HG02938 (cell line): ENCODE data around the gene ANKRD23.
A peak's percentile ranks its signal among the peaks of the same experiment; 100 is the strongest.
"Not testable (repeated sequence)": the region's sequence is repeated elsewhere in the genome, so short reads cannot be mapped to it uniquely, and the experiment has no call there.

Experiments used
- ATAC-seq: cut with Tn5 transposase; IDR thresholded peaks from one replicate; pipeline ENCODE4 v1.9.1; 2021; ENCODE audit warnings: mild to moderate bottlenecking, moderate library complexity; ENCODE audit not compliant: unreplicated experiment

ANKRD23 gene

GRCh38 chr2:96819128-96819875 lies 24.5 kb downstream of the ANKRD23 start:
- no peak for ATAC-seq

- no peak for ATAC-seq
Observed at GRCh38 chr2:96817882-96818281, 25.9 kb downstream of the ANKRD23 start.

GRCh38 chr2:96816836-96817702 lies 26.8 kb downstream of the ANKRD23 start:
- no peak for ATAC-seq

GRCh38 chr2:96816127-96816835 lies 27.5 kb downstream of the ANKRD23 start, which contains the start of gene CNNM3:
Gene CNNM3 (plus strand): TSS chr2:96816268. CDS start chr2:96816278, 10 bp downstream.
- ATAC-seq: peak; percentile 84

- peak; percentile 11 for ATAC-seq
Observed at GRCh38 chr2:96815326-96816126, 28.3 kb downstream of the ANKRD23 start.

GRCh38 chr2:96813656-96814055 lies 30.2 kb downstream of the ANKRD23 start:
- no peak for ATAC-seq

GRCh38 chr2:96811917-96812316 lies 31.9 kb downstream of the ANKRD23 start:
- no peak for ATAC-seq

GRCh38 chr2:96810783-96811192 lies 33.0 kb downstream of the ANKRD23 start:
- no peak for ATAC-seq

- ATAC-seq: no peak
Observed at GRCh38 chr2:96809951-96810782, 33.7 kb downstream of the ANKRD23 start.

GRCh38 chr2:96809216-96809882 lies 34.5 kb downstream of the ANKRD23 start:
- ATAC-seq: no peak

GRCh38 chr2:96808176-96808837 lies 35.5 kb downstream of the ANKRD23 start:
- ATAC-seq: no peak

GRCh38 chr2:96807127-96807471 lies 36.7 kb downstream of the ANKRD23 start:
- ATAC-seq: no peak

GRCh38 chr2:96806468-96807126 lies 37.2 kb downstream of the ANKRD23 start:
- peak; percentile 64 for ATAC-seq

GRCh38 chr2:96805946-96806345 lies 37.9 kb downstream of the ANKRD23 start:
- not testable (repeated sequence) for ATAC-seq

GRCh38 chr2:96804986-96805385 lies 38.8 kb downstream of the ANKRD23 start:
- ATAC-seq: no peak

GRCh38 chr2:96802721-96803120 lies 41.1 kb downstream of the ANKRD23 start:
- no peak for ATAC-seq

GRCh38 chr2:96801786-96802595 lies 41.8 kb downstream of the ANKRD23 start:
- ATAC-seq: no peak
